ENCODE data around the gene NOM1.

Gene NOM1

DNA sequence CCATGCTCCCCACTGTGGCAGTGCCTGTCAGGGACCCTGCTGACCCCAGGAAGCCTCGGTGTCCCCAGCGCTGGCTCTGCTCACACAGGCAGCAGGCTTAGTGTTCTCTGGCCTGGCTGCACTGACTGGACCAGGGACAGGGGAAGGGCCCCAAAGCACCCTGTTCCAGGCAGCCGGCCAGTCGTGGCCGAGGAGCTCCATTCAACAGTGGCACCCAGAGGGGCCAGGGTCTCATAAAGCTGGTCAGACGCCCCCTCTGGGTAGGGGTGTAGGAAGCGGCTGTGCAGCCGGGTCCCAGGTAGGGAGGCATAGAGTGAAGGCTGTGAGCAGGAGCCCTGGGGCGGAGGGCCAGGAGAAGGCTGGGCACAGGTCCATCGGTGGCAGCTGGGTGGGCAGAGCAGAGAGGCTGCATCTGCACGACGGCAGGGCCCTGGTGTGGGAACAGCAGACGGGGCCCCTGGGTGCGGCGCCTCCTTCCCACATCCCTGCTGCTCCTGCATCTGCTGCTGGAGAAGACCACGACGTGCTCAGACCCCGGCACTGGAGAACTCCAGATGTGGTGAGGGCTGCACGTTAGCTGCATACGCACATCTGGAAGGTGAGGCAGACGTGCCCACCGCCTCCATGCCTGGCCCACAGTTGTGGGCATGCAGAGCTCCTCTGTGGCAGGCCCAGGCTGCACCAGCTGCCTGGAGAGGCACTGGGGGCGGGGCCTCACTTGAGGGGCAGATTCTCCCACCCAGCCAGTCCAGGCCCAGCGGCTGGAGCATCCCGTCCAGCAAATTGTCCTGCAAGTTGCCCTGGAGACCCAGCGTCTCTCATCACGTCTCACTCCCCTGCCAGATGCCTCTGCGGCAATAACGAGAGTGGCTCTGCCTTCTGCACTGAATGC, 35.8 kb downstream of the NOM1 start:
- DNase-seq = no peak

DNA sequence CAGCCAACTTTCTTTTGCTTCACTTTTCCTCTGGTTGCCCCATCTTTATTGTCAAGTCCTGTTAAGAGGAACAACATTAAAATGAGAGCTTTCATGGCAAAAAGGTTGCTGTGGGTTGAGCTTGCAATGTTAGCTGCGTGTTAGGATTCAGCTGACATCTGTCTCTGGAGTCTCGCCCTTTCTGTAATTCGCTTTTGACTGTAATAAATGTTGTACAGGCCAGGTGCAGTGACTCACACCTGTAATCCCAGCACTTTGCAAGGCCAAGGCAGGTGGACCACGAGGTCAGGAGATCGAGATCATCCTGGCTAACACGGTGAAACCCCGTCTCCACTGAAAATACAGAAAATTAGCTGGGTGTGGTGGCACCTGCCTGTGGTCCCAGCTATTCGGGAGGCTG, 36.9 kb downstream of the NOM1 start:
- DNase-seq = no peak

DNA sequence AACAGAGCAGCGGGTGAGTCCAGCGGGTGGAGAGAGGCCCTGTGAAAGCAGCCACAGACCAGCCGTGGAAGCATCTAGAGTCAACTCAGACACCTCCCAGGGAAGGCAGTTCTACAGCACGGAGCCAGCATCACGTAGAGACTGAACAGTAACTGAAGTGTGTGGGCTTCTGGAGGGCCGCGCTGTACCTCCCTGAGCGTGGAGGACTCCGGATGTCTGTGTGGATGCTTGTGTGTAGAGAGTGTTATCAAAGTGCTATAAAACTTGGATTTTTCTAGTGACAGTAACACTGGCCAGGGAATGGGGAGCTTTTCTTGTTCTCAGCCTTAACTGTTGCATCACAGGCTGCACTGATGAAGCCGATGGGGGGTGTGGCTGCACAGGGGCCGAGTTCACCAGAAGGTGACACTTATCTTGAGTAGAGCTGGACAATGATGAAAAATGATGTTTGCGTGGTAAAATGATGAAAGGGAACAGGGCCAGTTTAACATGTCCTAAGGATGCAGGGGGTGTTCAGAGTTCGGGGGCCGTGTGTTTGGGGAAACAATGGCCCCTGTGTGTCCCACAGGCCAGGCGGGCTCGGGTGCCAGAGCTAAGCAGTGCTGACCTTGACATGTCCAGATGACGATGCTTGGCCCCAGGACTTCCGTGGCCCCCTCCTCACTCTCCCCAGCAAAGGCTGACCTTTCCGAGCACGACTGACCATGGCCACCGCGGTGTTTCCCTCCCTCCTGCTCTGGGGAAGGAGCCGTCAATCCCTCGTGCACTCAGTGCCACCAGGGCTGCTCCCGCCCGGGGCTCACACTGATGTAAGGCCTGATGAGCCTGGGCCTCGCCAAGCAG, 39.1 kb downstream of the NOM1 start:
- DNase-seq = no peak

DNA sequence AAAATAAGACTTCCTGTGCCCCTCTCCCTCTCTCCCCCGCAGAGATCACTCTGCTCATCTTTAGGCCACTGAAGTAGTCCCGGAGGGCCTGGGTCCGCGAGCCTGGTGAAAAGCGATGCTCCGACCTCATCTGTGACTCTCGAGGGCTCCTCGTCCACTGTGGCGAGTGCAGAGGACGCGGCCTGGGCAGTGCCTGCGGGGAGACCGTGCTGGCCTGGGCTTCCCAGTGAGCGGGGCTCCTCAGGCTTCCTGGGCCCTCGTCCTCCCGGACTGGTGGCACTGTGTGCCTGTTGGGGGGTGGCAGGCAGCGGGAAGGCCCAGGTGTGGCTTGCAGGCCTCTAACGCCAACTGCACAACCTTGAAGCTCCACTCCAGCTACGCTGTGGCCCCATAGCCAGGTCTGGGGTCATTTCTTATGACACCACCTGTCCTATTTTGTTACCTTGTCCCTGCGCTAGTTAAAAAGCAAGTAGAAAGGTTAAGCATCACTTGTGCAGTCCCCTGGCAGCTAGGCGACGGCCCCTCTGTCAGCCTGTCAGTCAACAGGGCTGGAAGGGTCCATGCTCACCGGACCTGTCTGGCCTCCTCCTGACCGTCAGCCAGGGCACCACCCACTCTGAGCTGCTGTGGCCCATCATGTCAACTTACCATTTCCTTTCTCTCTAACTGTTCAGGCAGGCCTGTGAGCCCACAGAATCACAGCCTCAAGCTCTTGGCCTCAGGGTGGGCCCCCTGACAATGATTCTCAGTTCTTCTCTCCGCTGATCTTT, 40.4 kb downstream of the NOM1 start:
- DNase-seq = no peak

DNA sequence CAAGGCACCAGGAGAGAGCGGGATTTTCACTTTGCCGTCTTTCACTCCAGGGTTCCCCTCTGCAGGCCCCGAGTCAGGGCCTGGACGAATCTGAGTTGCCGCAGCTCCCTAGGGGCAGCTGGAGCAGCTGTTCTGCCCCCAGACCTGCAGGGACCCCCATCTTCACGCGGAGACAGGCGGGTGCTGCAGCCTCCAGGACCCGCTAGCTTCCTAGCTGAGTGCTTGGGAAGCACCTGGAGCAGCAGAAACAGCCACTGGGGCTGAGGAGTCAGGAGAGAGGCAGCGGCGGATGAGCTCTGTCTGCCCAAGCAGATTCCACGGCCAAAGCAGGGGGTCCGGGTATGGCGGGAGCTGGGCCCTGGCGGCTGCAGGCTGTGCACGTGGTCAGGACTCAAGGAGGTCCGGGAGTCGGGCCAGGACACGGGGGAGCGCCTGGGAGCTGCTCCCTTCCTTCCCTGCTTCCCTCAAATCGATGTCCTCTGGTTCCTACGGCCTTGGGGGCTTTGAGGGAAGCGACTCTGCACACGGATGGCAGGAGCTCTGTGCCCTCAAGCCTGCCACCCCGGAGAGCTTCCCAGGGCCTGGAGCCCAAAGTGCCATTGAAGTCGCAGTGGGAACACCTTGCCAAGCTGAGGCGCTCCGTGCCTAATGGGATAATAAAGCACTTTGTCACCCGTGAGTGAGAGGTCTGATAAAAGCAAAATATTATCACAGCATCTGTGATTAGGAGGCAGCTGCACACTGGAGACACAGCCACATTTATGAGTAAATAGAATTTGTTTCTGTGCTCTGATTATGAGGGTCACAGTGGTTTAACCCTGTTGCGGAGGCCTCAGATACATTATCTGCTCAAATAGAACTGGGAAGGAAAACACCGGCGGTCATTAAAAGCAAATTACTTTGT, 43.8 kb downstream of the NOM1 start:
- no peak for DNase-seq

DNA sequence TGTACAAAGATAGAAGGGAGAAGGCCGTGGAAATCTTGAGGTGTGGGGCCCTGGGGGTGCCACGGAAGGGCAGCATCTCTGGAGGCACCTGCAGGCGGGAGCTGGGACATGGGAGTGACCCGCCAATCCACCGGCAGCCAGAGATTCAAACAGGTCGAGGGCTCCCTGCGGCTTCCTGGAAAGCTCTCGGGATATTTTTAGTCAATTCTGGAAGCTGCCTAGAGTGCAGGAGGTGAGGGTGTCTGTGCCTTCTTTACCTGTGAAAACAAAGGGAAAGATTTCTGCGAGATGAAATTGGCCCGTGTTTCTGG, 44.4 kb downstream of the NOM1 start:
- DNase-seq = no peak

DNA sequence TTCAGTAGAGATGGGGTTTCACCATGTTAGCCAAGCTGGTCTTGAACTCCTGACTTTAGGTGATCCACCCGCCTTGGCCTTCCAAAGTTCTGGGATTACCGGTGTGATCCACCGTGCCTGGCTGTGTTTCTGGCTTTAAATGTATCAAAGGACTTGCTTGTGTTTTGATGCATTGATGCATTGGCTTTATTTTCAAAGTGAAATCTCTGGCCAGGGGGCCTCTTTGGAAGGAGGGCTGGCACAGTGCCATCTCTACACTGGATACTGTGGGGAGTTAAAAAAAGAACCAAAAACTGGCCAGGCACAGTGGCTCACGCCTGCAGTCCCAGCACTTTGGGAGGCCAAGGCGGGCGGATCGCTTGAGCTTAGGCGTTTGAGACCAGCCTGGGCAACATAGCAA, 44.9 kb downstream of the NOM1 start:
- no peak for DNase-seq

DNA sequence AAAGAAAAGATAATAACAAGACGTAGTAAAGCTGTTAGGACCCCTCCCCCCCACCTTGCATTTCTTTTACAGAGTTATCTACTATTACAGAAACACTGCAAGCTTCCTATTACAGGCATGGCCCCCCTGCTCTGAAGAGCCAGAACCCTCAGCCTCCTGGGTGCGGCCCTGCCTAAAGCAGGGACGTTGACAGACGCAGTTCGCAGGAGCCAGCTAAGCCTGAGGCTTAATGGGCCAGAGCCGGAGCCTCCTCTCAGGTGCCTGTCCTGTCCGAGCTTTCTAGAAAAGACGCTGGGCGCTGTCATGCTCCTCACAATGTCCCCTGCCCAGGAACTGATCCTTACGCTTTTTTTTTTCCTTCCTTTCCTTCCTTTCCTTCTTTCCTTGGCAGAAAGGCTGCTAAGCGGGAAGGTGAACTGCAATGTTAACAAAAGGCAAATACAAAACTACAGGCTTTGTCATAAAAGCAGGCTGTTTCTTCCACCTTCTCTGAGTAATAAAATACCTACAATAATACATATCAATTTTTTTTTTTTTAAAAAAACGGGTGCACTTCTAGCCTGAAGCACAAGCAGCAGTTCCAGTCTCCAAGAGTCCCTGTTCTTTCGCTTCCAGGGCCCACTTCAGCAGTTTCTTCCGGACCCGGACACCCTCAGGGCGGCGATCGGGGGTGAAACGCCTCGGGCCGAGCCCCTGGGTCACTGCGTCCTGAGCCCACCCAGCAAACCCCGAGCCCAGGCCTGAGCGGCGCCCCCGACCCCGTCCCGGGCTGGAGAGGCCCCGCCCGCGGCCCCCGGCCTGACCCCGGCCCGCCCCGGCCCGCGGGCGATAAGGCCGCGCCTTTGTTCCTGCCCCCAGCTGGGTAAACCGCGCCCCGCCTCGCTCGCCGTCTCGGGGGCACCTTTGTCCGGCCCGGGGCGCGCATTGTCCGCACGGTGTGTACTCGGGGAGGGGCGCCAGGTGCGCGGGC, 49.8 kb downstream of the NOM1 start:
- no peak for DNase-seq

DNA sequence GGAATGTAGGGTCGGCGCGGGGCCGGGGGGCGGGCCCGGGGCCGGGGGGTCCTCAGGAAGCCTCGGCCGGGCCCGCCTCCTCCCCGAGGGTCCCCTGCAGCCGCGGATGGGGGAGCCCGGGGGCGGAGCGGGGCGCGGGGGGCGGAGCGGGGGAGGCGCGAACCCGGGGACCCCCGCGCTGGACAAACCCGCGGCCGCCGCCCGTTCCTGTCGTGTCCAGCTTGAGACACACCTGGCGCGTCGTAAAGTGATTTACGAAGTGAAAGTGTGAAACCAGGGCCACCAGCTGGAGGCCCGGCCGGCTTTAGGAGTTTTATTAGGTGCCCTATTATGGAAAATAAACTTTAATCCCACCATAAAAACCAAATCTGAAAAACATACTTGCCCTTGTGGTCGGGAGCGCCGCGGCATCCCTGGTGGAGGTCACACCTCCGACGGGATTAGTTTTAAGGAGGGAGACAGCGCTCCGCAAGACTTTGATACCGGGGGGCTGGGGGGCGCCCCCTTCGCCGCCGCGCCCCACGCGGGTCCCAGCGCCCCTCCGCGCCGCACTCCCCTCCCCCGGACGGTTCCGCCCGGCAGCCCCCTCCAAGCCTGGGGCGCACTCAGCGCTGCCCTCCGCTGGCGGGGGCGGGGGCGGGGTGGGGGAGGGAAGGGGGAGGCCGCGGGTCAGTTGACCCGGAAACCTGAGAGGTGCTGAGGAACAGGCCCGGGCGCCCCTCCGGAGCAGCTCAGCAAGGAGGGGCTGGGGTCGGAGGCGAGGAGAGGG, 50.6 kb downstream of the NOM1 start:
- DNase-seq = no peak

DNA sequence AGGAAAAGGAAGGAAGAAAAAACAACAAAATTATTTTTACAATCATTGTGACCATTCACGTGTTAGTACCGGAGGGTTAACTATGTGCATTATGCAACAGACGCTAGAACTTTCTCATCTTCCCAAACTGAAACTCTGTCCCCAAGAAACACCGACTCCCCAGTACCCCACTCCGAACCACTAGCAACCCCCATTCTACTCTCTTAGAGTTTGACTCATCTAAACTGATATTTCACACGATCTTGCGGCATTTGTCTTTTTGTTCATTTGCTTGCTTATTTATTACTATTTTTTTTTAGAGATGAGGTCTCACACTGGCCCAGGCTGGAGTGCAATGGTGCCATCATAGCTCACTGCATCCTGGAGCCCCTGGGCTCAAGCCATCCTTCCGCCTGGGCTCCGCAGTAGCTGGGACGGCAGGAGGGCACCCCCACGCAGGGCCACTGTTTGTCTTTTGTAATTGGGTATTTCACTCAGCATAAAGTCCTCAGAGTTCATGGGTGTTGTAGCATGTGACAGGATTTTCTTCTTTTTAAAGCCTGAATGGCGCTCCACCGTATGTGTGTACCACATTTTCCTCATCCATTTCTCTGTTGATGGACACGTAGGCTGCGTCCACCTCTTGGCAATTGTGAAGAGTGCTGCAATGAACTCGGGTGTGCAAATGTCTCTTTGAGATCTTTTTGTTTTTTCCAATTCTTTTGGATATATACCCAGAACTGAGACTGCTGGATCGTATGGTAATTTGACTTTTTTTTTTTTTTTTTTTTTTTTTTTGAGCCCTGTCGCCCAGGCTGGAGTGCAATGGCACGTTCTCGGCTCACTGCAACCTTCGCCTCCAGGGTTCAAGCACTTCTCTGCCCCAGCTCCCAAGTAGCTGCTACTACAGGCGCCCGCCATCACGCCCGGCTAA, 51.5 kb downstream of the NOM1 start:
- no peak for DNase-seq

DNA sequence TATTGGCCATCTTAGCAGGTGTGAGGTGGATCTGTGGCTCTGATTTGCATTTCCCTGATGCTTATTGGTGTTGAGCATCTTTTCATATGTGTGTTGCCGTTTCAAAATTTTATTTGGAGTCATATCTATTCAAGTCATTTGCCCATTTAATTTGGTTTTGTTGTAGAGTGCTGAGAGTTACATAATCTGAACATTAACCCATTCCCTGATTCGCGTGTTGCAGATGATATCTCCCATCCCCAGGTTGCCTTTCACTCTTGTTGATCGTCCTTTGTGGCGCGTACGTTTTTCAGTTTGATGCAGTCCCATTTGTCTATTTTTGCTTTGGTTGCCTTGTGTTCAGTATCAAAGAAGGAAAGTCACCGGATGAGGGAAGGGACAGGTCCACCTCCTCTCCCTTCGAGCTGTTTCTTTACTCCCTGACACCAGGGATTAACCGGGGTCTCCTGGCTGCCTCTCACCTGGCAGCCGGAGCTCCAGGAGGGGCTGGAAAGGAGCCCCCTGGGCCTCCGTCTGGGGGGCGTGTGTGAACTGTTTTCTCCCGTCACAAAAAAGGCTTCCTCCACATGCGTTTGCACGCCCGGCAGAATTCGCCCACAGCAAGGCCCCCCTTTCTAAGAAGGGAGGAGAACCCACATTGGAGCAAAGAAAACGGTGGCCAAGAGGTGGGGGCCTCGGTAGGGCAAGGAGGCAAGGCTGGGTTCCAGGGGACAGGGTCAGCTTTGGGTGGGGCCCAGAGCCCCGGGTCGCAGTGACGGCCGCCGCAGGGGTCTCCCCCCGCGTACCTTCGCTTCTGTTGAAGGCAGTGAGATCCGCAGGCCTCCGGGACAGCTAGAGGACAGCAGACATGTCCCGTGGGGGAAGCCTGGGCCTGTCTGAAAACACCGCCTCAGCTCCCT, 52.7 kb downstream of the NOM1 start:
- DNase-seq = no peak

DNA sequence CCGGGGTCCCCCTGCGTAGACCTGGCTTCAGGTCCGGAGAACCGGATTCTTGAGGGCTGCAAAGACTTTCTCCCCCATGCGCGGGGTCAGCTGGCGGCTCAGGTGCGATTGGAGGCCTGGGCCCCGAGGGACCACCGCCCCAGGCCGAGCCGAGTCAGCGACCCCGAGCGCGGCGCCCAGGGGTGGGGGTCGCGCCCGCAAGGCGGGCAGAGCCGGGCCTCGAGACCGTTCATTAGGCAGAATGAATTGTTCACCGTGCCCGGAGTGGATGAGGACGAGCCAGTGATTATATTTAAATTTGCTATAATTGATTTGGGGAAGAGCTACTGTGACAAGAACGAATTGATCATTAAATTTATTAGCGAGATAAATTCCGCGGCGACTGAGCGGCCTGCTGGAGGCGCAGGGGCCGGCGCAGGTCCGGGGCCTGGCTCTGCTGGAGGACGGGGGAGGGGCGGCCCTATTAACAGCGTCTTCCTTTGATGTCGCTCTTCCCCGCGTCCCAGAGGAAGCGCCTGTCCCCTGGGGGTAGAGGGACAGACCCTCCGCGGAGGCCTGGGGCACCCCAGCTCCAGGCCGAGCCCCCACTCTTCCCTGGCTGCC, 53.4 kb downstream of the NOM1 start:
- no peak for DNase-seq

DNA sequence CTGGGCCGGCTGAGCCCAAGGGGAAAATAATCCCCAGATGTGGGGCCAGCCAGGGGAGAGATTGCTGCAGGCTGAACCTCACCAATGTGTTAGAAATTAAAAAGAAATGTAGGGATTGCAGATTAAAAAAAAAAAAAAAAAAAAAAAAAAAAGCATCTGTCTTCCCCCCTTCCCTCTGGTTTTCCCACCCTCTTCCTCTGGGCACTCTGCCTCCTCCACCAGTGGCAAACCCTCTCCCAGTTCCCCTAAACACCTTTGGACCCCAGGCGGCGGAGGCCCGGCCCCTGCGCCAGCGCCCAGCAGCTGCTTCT, 53.9 kb downstream of the NOM1 start:
- DNase-seq = no peak

DNA sequence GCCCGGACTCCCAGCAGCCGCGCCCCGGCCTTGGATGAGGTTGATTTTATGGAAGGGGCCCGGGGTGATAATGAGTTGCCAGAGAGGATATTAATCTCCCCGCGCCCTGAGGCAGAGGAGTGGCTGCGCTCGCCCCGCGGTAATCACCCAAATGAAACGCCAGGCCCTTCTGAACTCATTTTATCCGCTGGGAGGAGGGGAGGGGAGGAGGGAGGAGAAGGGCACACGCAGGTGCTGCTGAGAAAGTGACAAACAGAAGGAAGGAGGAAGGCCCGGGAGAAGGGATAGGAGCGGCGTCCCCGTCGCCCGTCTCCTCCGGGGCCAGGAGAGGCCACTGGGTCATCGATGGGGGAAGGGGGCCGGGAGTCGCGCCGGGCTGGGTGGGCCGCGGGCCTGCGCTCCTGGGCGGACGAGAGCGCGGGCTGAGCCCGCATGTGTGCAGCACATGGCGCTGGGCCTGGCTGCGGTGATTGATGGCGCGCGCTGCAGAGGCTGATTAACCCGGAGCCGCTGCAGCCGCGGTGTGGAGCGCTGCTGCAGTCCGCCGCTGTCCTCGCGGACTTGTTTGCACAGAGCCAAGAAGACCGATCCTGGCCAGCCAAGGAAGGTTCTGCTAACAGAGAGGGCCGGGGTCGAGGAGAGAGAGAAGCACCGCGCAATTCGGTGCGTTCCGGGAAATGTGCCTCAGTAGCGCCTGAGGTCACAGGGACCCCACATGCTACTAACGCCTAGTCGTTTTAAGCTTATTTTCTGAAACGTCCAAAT, 54.4 kb downstream of the NOM1 start:
- no peak for DNase-seq

DNA sequence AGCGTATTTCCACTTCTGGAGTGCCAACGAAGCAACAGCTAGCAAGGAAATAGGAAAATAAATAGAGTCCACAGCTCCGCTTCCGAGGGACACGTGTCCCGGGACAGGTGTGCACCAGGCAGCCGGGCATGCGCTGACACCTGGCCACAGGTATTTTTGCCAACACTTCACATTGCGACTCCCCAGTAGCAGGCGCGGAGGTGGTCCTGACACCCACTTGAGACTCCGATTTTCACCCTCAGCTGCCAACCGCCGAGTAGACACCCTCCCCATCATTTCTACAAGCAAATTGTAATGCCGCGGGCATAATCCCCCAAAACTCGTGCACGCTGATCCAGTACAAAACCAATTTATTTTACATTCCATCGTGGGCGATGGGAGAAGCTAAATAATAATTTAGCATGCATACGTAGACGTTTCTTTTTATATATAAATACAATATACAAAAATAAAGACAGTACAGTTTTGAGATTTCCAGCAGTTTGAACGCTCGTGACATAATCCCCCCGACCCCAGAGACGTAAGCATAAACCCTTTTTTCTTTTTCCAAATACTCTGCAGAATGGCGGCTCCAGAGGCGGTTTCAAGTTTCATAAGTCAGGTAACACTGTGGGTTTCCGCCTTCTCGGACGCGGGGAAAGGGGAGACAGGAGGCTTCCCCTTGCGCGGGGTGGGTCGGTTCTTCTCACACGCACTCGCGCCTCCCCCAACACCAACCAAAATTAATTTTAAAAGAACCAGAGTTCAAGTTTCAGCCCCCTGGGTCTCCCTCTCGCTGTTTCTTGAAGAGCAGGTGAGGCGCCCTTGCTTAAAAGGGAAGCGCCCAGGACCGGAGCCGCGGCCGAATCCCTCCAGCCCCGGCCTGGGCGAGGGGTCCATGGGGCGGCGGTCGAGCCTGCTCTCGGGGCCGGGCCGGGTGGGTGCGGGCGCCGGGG, 55.3 kb downstream of the NOM1 start:
- DNase-seq = no peak
